Ramos (cell line): Measurements from ENCODE around the gene SMIM8.

Experiments
- in situ Hi-C: fragments of 300-500 bp; cut with MboI; formaldehyde crosslinking; loops from one replicate; pipeline ENCODE4 v1.14.3; 2022; ENCODE audit warnings: low sequenced_read_pairs; ENCODE audit not compliant: unreplicated experiment

SMIM8 gene

DNA sequence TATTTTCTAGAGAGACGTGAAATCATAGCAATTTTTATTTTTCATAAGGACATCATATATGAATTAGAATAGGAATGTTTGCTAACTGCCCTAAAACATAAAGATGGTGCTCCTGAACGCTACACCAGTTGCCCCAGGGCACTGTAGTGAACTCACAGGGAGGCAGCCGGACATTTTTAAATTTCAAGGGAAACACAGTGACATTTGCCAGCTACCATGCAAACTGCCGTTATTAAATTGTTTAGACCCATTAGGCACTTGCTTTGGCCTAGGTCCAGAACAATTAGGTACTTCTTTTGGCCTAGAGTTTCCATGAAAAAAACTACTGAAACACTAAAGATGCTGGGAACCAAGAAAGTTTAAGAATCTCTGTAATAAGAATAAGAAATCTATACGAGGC is 60.5 kb downstream of the SMIM8 start:
- in situ Hi-C loops, result loop anchor here (25.0 kb wide), 2 partner anchors 246 to 854 kb away; no protein-coding TSS in a partner anchor

DNA sequence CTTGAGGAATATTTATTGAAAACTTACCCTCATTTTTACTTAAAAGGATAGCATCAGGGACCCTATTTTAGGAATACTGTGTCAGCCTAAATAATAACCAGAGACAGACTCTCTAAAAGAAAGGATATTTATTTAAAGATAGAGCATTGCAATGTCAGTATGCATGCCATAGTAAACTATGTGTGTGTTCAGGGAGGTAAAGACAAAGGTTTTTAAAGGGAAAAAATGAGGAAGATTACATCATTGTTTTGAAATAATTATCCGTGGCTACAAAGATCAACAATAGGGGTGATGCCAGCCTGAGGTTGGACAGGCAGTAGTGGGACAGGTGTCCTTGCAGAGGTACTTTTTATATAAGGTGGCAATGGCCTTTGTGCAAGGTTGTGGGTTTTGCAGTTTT is 61.6 kb downstream of the SMIM8 start:
- in situ Hi-C loops, result loop anchor here (25.0 kb wide), 2 partner anchors 247 to 853 kb away; no protein-coding TSS in a partner anchor

DNA sequence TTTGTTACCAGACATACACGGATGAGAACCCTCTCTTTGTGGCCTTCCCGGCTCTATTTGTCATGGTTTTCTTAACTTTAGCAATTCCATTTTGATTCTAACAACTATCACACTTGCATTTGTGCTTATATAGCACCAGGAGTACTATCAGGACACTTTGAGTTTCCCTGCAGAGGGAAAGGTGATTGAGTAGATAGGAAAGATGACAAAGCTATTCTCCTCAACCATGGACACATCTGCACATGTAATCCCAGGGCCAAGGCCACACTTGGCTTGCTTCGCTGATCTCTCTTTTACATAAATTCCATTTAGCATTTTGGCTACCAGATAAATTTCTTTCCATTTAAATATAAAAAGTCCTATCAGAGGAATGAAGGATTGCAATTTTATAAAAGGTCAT is 62.1 kb downstream of the SMIM8 start:
- in situ Hi-C loops, result loop anchor here (25.0 kb wide), 2 partner anchors 247 to 853 kb away; no protein-coding TSS in a partner anchor

DNA sequence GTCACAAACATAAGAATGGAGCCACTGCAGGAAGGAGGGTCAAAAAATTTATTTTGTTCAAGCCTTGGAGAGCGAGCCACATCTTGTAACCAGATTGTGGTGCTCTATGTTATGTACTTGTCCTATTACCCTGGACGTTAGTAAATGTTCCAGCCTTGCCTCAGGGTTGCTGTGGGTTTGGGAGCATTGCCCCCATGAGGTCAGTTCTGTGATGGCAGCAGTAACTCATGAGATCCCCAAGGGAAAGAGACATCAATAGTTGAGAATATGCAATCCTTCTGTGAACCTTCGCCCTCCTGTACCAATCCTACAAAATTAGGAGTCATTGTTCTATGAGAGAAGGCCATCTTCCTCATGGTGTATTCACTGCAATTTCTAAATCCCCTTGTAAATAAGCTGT is 68.9 kb downstream of the SMIM8 start:
- in situ Hi-C loops, result loop anchor here (25.0 kb wide), 2 partner anchors 254 to 846 kb away; no protein-coding TSS in a partner anchor
